Measurements from ENCODE around the gene IRGC.

Gene IRGC

DNA sequence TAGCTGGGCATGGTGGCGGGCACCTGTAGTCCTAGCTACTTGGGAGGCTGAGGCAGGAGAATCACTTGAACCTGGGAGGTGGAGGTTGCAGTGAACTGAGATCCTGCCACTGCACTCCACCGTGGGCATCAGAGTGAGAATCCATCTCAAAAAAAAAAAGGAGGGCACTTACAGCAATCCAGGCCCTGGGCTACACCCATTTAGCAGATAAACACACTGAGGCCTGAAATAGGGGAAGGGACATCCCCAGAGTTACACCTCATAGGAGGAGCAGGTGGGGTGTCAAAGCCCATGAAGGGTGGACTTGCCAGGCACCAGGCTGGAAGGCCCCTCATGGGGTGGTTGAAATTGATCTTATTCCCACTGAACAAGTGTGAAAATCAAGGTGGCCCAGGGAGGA, 32.0 kb upstream of the IRGC start:
- Histone ChIP-seq H3K27ac (no peak overlapping the region), H3K27me3 (ENCODE audit: control insufficient read depth, insufficient read depth, low read length) (no peaks in the 10 kb centered on the region), H3K4me2 (ENCODE audit: low read length) (no peak overlapping the region), H3K4me1 (peaks cover 10% of the 10 kb centered on the region), H3K9ac (no peak overlapping the region), H3K36me3 (ENCODE audit: control insufficient read depth, insufficient read depth, low read length) (no peaks in the 10 kb centered on the region), H3K9me3 (ENCODE audit: control insufficient read depth, low read length) (no peaks in the 10 kb centered on the region), H3K79me2 (no peaks in the 10 kb centered on the region), H3K4me3 (ENCODE audit: low read depth, low read length) (no peak overlapping the region), H2AFZ (no peak overlapping the region)
- TF ChIP-seq, protein P1, sequence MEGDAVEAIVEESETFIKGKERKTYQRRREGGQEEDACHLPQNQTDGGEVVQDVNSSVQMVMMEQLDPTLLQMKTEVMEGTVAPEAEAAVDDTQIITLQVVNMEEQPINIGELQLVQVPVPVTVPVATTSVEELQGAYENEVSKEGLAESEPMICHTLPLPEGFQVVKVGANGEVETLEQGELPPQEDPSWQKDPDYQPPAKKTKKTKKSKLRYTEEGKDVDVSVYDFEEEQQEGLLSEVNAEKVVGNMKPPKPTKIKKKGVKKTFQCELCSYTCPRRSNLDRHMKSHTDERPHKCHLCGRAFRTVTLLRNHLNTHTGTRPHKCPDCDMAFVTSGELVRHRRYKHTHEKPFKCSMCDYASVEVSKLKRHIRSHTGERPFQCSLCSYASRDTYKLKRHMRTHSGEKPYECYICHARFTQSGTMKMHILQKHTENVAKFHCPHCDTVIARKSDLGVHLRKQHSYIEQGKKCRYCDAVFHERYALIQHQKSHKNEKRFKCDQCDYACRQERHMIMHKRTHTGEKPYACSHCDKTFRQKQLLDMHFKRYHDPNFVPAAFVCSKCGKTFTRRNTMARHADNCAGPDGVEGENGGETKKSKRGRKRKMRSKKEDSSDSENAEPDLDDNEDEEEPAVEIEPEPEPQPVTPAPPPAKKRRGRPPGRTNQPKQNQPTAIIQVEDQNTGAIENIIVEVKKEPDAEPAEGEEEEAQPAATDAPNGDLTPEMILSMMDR (IDR thresholded peaks at IDR 0.05): no peak

DNA sequence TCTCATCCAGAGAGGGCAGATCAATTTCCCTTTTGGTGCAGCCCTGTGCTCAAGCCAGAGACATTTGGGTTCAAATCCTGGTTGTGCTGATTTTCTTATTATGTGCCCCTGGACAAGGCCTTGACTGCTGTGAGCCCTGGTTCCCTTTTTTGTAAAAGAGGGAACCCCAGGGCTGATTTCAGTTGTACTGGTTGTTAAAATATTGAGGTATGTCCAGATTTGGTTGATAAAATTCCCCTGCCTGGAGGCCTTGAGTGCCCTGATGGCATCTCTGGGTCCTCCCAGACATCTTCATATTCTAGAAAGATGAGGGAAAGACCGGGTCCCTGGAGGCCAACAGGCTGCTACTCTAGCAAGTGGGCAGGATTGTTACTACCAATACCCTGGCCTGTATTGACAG, 31.6 kb upstream of the IRGC start:
- Histone ChIP-seq H3K9me3 (ENCODE audit: control insufficient read depth, low read length) (no peaks in the 10 kb centered on the region), H2AFZ (no peak overlapping the region), H3K4me1 (peaks cover 10% of the 10 kb centered on the region), H3K4me3 (ENCODE audit: low read depth, low read length) (no peak overlapping the region), H3K36me3 (ENCODE audit: control insufficient read depth, insufficient read depth, low read length) (no peaks in the 10 kb centered on the region), H3K4me2 (ENCODE audit: low read length) (no peak overlapping the region), H3K9ac (no peak overlapping the region), H3K27me3 (ENCODE audit: control insufficient read depth, insufficient read depth, low read length) (no peaks in the 10 kb centered on the region), H3K27ac (no peak overlapping the region), H3K79me2 (no peaks in the 10 kb centered on the region)
- TF ChIP-seq, protein P1 (IDR thresholded peaks at IDR 0.05): no peak

DNA sequence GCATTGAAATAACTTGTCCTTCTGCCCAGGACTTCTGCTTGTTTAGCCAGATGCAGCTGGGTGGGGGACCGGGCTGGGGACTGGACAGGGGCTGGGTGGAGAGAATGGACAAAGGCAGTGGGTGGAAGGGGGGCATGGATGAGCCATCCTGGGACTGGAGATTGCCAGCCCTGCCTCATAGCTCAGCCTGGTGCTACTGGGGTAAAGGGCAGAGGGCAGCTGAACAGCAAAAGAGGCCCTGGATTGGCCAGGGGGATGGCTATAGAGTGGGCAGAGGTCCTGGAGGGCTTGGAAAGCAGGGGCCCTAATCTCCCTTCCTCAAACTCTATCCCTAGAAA, 28.2 kb upstream of the IRGC start:
- H3K4me2 ChIP-seq (ENCODE audit: low read length): no peak overlapping the region
- H3K36me3 ChIP-seq (ENCODE audit: control insufficient read depth, insufficient read depth, low read length): no peaks in the 10 kb centered on the region
- no peak overlapping the region for H3K27ac ChIP-seq
- TF ChIP-seq, protein P1 (IDR thresholded peaks at IDR 0.05): no peak
- peaks cover 9% of the 10 kb centered on the region for H3K4me1 ChIP-seq
- H3K9ac ChIP-seq: no peak overlapping the region
- H3K9me3 ChIP-seq (ENCODE audit: control insufficient read depth, low read length): no peaks in the 10 kb centered on the region
- no peaks in the 10 kb centered on the region for H3K27me3 ChIP-seq (ENCODE audit: control insufficient read depth, insufficient read depth, low read length)
- H2AFZ ChIP-seq: no peak overlapping the region
- H3K79me2 ChIP-seq: no peaks in the 10 kb centered on the region
- H3K4me3 ChIP-seq (ENCODE audit: low read depth, low read length): no peak overlapping the region

DNA sequence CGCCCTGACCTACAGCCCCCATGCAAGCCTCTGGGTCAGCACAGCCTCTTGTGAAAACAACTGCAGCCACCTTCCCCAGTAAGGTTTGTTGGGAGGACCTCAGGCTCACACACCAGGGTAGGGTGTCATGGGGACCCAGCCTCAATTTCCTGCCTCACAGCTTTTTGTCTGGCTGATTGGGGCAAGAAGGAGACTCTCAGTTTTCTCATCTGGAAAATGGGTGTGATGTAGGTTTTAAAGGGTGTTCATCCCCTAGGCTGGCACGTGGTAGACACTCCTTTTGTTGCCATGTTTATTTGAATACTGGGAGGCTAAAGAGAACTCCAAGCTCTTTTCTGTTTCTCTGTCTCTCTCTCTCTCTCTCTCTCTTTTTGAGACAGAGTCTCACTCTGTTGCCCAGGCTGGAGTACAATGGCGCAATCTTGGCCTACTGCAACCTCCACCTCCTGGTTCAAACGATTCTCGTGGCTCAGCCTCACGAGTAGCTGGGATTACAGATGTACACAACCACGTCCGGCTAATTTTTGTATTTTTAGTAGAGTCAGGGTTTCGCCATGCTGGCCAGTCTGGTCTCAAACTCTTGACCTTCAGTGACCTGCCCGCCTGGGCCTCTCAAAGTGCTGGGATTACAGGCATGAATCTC, 27.7 kb upstream of the IRGC start:
- Histone ChIP-seq H3K36me3 (ENCODE audit: control insufficient read depth, insufficient read depth, low read length) (no peaks in the 10 kb centered on the region), H3K27ac (no peak overlapping the region), H3K9ac (no peak overlapping the region), H3K4me1 (peaks cover 4% of the 10 kb centered on the region), H2AFZ (no peak overlapping the region), H3K4me2 (ENCODE audit: low read length) (no peak overlapping the region), H3K27me3 (ENCODE audit: control insufficient read depth, insufficient read depth, low read length) (no peaks in the 10 kb centered on the region), H3K9me3 (ENCODE audit: control insufficient read depth, low read length) (no peaks in the 10 kb centered on the region), H3K79me2 (no peaks in the 10 kb centered on the region), H3K4me3 (ENCODE audit: low read depth, low read length) (no peak overlapping the region)
- TF ChIP-seq, protein P1 (IDR thresholded peaks at IDR 0.05): no peak

DNA sequence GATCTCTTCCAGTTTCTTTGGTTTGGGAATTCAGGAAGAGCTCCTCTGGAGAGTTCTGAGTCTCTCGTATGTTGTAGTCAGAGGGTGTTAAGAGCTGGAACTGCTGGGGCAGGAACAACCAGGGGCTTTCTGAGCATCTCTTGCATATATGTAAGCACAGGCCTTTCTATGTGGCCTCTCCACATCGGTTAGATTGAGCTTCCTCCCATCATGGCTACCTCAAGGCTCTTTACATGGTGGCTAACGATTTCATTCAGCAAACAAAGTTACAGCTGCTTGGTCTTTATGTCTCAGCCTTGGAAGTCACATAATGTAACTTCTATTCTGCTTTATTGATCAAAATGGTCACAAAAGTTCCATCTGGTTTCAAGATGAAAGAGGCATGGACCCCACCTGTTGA, 25.4 kb upstream of the IRGC start:
- H3K4me3 ChIP-seq (ENCODE audit: low read depth, low read length): no peak overlapping the region
- no peaks in the 10 kb centered on the region for H3K27me3 ChIP-seq (ENCODE audit: control insufficient read depth, insufficient read depth, low read length)
- no peaks in the 10 kb centered on the region for H3K36me3 ChIP-seq (ENCODE audit: control insufficient read depth, insufficient read depth, low read length)
- no peaks in the 10 kb centered on the region for H3K9me3 ChIP-seq (ENCODE audit: control insufficient read depth, low read length)
- TF ChIP-seq, protein P1 (IDR thresholded peaks at IDR 0.05): no peak
- H2AFZ ChIP-seq: no peak overlapping the region
- no peak overlapping the region for H3K4me2 ChIP-seq (ENCODE audit: low read length)
- no peak overlapping the region for H3K27ac ChIP-seq
- H3K9ac ChIP-seq: no peak overlapping the region
- peaks cover 4% of the 10 kb centered on the region for H3K4me1 ChIP-seq
- H3K79me2 ChIP-seq: no peaks in the 10 kb centered on the region
